Measurements from ENCODE around the gene PACSIN1. TPM values are rescaled to one million over a fixed set of nuclear protein-coding genes. Genes with fewer than 3 reads are reported as not detected.

Gene PACSIN1
- total and polyA plus RNA-seq, 4 donors, result 0.03 to 0.17 (median 0.15) TPM

DNA sequence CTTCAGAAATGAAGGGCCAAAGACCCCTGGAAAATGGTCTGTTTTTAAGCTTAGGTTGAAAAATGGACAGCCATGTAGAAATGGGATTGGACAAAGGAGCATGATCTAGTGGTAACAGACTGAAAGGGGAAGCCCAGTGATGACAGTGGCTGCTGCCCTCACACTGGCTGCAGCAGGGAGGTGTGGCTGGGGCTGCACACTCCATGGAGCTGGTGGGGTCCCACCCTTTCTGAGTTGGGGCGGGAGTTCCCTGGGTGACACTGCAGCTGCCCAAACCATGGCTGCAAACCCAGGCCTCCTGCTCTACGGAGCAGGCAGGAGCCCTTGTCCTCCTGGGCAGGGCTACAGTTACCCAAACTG is 8.5 kb upstream of the PACSIN1 start:
- Histone ChIP-seq H3K27me3 (ENCODE audit: control insufficient read depth in 4 of 4, insufficient read depth in 4 of 4, low read length in 3 of 4) (no peaks in the 10 kb centered on the region), H3K27ac (ENCODE audit: low read depth in 1 of 2, low read length in 2 of 2) (no peak overlapping the region), H3K9ac (ENCODE audit: low read depth in 1 of 2, low read length in 2 of 2) (no peak overlapping the region), H3K9me3 (ENCODE audit: control insufficient read depth in 4 of 4, low read length in 3 of 4) (no peaks in the 10 kb centered on the region), H3K36me3 (ENCODE audit: control insufficient read depth in 4 of 4, insufficient read depth in 3 of 4, low read depth in 1 of 4, low read length in 3 of 4) (no peaks in the 10 kb centered on the region), H3K4me1 (ENCODE audit: control insufficient read depth in 4 of 4, insufficient read depth in 4 of 4, low read length in 3 of 4) (peaks cover 0 to 6% (median 3%) of the 10 kb centered on the region in 4 donors), H3K4me3 (ENCODE audit: low read depth in 1 of 3, low read length in 3 of 3) (no peak overlapping the region)
- 81% methylated on average over 2 of the region's 2 CpGs for WGBS
- no peak for DNase-seq (ENCODE audit: low spot score)
- TF ChIP-seq, protein P1, sequence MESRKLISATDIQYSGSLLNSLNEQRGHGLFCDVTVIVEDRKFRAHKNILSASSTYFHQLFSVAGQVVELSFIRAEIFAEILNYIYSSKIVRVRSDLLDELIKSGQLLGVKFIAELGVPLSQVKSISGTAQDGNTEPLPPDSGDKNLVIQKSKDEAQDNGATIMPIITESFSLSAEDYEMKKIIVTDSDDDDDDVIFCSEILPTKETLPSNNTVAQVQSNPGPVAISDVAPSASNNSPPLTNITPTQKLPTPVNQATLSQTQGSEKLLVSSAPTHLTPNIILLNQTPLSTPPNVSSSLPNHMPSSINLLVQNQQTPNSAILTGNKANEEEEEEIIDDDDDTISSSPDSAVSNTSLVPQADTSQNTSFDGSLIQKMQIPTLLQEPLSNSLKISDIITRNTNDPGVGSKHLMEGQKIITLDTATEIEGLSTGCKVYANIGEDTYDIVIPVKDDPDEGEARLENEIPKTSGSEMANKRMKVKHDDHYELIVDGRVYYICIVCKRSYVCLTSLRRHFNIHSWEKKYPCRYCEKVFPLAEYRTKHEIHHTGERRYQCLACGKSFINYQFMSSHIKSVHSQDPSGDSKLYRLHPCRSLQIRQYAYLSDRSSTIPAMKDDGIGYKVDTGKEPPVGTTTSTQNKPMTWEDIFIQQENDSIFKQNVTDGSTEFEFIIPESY (IDR thresholded peaks at IDR 0.05), result no peak
- TF ChIP-seq GABPA (IDR thresholded peaks at IDR 0.05 in 1 of 2, conservative IDR thresholded peaks at IDR 0.05 in 1 of 2) (no peak), REST (IDR thresholded peaks at IDR 0.05) (no peak), TAF1 (conservative IDR thresholded peaks at IDR 0.05) (no peak), JUND (IDR thresholded peaks at IDR 0.05) (no peak)

DNA sequence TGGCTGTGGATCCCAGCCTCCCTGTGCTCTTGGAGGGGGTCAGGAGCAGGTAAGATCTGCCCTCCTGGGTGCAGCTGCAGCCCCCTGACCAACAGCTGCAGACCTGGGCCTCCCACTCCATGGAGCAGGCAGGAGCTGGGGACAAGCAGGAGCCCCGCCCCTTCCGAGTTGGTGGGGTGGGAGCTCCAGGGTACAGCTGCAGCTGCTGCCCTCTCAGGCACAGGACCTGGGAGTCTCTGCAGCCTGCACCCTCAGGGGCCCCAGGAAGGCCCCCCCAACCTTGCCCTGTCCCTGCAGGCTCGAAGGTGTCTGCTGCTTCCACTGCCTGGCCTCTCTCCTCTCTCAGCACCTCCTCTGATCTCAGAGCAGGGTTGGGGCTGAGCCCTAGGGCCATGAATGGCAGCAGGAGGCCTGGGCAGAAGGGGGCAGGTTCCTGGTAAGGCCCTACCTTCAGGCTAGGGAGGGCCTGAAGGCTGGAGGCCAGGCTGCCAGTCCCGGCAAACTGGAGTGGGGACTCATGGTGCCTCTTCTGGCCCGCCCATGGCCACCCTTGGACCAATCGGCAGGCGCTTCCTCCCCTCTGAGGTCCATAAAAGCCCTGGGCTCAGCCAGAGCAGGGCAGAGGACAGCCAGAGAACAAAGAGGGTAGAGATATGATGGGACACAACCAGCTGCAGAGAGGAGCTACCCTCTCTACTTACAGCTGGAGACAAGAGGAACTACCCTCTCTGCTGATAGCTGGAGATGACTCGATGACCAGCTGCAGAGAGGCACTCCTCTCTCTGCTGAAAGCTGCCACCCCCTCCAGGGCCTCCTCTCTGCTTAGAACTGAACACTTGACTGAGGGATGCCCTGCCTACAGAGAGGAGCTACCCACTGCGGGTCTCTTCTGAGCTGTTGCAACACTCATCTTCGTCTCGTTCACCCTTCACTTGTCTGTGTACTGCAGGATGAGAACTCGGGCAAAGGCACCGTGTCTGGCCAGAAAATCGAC is 7.8 kb upstream of the PACSIN1 start:
- Histone ChIP-seq H3K36me3 (ENCODE audit: control insufficient read depth in 4 of 4, insufficient read depth in 3 of 4, low read depth in 1 of 4, low read length in 3 of 4) (no peaks in the 10 kb centered on the region), H3K4me1 (ENCODE audit: control insufficient read depth in 4 of 4, insufficient read depth in 4 of 4, low read length in 3 of 4) (peaks cover 0 to 8% (median 4%) of the 10 kb centered on the region in 4 donors), H3K9ac (ENCODE audit: low read depth in 1 of 2, low read length in 2 of 2) (no peak overlapping the region), H3K27ac (ENCODE audit: low read depth in 1 of 2, low read length in 2 of 2) (no peak overlapping the region), H3K27me3 (ENCODE audit: control insufficient read depth in 4 of 4, insufficient read depth in 4 of 4, low read length in 3 of 4) (no peaks in the 10 kb centered on the region), H3K9me3 (ENCODE audit: control insufficient read depth in 4 of 4, low read length in 3 of 4) (no peaks in the 10 kb centered on the region), H3K4me3 (ENCODE audit: low read depth in 1 of 3, low read length in 3 of 3) (no peak overlapping the region)
- WGBS, result 79% methylated on average over 14 of the region's 14 CpGs
- TF ChIP-seq EGR1 (IDR thresholded peaks at IDR 0.05; ENCODE audit: low read depth in 2 of 2), result no peak
- TF ChIP-seq HNF4G (IDR thresholded peaks at IDR 0.05), result no peak
- TF ChIP-seq GABPA (IDR thresholded peaks at IDR 0.05 in 1 of 2, conservative IDR thresholded peaks at IDR 0.05 in 1 of 2), result no peak
- TF ChIP-seq RXRA (IDR thresholded peaks at IDR 0.05), result no peak
- TF ChIP-seq NR2F2 (IDR thresholded peaks at IDR 0.05), result no peak
- TF ChIP-seq REST (IDR thresholded peaks at IDR 0.05), result no peak
- TF ChIP-seq HNF4A (conservative IDR thresholded peaks at IDR 0.05), result no peak
- TF ChIP-seq, protein P2, sequence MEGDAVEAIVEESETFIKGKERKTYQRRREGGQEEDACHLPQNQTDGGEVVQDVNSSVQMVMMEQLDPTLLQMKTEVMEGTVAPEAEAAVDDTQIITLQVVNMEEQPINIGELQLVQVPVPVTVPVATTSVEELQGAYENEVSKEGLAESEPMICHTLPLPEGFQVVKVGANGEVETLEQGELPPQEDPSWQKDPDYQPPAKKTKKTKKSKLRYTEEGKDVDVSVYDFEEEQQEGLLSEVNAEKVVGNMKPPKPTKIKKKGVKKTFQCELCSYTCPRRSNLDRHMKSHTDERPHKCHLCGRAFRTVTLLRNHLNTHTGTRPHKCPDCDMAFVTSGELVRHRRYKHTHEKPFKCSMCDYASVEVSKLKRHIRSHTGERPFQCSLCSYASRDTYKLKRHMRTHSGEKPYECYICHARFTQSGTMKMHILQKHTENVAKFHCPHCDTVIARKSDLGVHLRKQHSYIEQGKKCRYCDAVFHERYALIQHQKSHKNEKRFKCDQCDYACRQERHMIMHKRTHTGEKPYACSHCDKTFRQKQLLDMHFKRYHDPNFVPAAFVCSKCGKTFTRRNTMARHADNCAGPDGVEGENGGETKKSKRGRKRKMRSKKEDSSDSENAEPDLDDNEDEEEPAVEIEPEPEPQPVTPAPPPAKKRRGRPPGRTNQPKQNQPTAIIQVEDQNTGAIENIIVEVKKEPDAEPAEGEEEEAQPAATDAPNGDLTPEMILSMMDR (IDR thresholded peaks at IDR 0.05; ENCODE audit: low read depth, low read length, missing input control), result no peak
- TF ChIP-seq TAF1 (conservative IDR thresholded peaks at IDR 0.05), result no peak
- no peak for DNase-seq (ENCODE audit: low spot score)
